Measurements from ENCODE around the gene THPO. TPM values are rescaled to one million over a fixed set of nuclear protein-coding genes. Genes with fewer than 3 reads are reported as not detected.

The THPO gene
- total and polyA plus RNA-seq, 10 donors: 0.11 to 1.8 (median 0.42) TPM; not detected in 1

GRCh38 chr3:184395320-184395660 is 17.3 kb upstream of the THPO start:
- intact Hi-C loops (cut with DNase I; ENCODE audit: low total_unique reads): no loop called here
- no peak for DNase-seq
- 54 to 83% (median 79%) methylated on average over 3 to 5 of the region's 5 CpGs for WGBS, 5 donors
- H3K4me3 ChIP-seq: no peak overlapping the region
- H3K27ac ChIP-seq: no peak overlapping the region
- no peaks in the 10 kb centered on the region for H3K4me1 ChIP-seq
- H3K36me3 ChIP-seq: no peaks in the 10 kb centered on the region
- TF ChIP-seq CTCF (IDR thresholded peaks at IDR 0.05 in 8 of 11, conservative IDR thresholded peaks at IDR 0.05 in 3 of 11): no peak
- TF ChIP-seq POLR2A (IDR thresholded peaks at IDR 0.05): no peak
- TF ChIP-seq POLR2AphosphoS5 (IDR thresholded peaks at IDR 0.05): no peak
- H3K27me3 ChIP-seq (replicated peaks in 1 of 7): peaks cover 0 to 7% (median 0%) of the 10 kb centered on the region in 7 donors
- H3K9me3 ChIP-seq: no peaks in the 10 kb centered on the region

- TF ChIP-seq CTCF (IDR thresholded peaks at IDR 0.05 in 8 of 11, conservative IDR thresholded peaks at IDR 0.05 in 3 of 11) (no peak), POLR2A (IDR thresholded peaks at IDR 0.05) (no peak), POLR2AphosphoS5 (IDR thresholded peaks at IDR 0.05) (no peak)
- WGBS, 5 donors: 66 to 89% (median 79%) methylated on average over 3 of the region's 3 CpGs
- peaks cover 0 to 11% (median 0%) of the 10 kb centered on the region in 6 donors for H3K4me1 ChIP-seq
- H3K9me3 ChIP-seq: no peaks in the 10 kb centered on the region
- peaks cover 0 to 5% (median 0%) of the 10 kb centered on the region in 7 donors for H3K27me3 ChIP-seq (replicated peaks in 1 of 7)
- intact Hi-C loops (cut with DNase I; ENCODE audit: low total_unique reads): no loop called here
- DNase-seq: no peak
- no peak overlapping the region for H3K27ac ChIP-seq
- H3K36me3 ChIP-seq: peaks cover 0 to 7% (median 0%) of the 10 kb centered on the region in 6 donors
- no peak overlapping the region for H3K4me3 ChIP-seq
These were observed 13.3 kb upstream of the THPO start for GRCh38 chr3:184391266-184391665.

- H3K9me3 ChIP-seq: no peaks in the 10 kb centered on the region
- peaks cover 0 to 11% (median 0%) of the 10 kb centered on the region in 7 donors for H3K27me3 ChIP-seq (replicated peaks in 1 of 7)
- peaks cover 0 to 11% (median 0%) of the 10 kb centered on the region in 6 donors for H3K4me1 ChIP-seq
- no peak for TF ChIP-seq POLR2A (IDR thresholded peaks at IDR 0.05)
- no peak for TF ChIP-seq POLR2AphosphoS5 (IDR thresholded peaks at IDR 0.05)
- no peak for TF ChIP-seq CTCF (IDR thresholded peaks at IDR 0.05 in 8 of 11, conservative IDR thresholded peaks at IDR 0.05 in 3 of 11)
- no peak overlapping the region for H3K27ac ChIP-seq
- 70 to 88% (median 81%) methylated on average over 4 to 5 of the region's 5 CpGs for WGBS, 5 donors
- H3K36me3 ChIP-seq: peaks cover 0 to 10% (median 0%) of the 10 kb centered on the region in 6 donors
- intact Hi-C loops (cut with DNase I; ENCODE audit: low total_unique reads): no loop called here
- no peak overlapping the region for H3K4me3 ChIP-seq
- DNase-seq: no peak
These were observed 12.0 kb upstream of the THPO start for GRCh38 chr3:184389935-184390528.

GRCh38 chr3:184389384-184389783 is 11.4 kb upstream of the THPO start:
- 43 to 65% (median 54%) methylated on average over 5 of the region's 5 CpGs for WGBS, 5 donors
- peaks cover 0 to 16% (median 0%) of the 10 kb centered on the region in 6 donors for H3K36me3 ChIP-seq
- intact Hi-C loops (cut with DNase I; ENCODE audit: low total_unique reads): no loop called here
- H3K4me1 ChIP-seq: peaks cover 0 to 11% (median 0%) of the 10 kb centered on the region in 6 donors
- H3K27me3 ChIP-seq (replicated peaks in 1 of 7): peaks cover 0 to 16% (median 0%) of the 10 kb centered on the region in 7 donors
- no peak for DNase-seq
- H3K9me3 ChIP-seq: no peaks in the 10 kb centered on the region
- H3K4me3 ChIP-seq: no peak overlapping the region
- no peak for TF ChIP-seq POLR2A (IDR thresholded peaks at IDR 0.05)
- TF ChIP-seq CTCF (IDR thresholded peaks at IDR 0.05 in 8 of 11, conservative IDR thresholded peaks at IDR 0.05 in 3 of 11): no peak
- TF ChIP-seq POLR2AphosphoS5 (IDR thresholded peaks at IDR 0.05): no peak
- H3K27ac ChIP-seq: no peak overlapping the region
